ENCODE measurements around the gene LIG4. TPM values are rescaled to one million over a fixed set of nuclear protein-coding genes. Genes with fewer than 3 reads are reported as not detected.

The LIG4 gene
- total RNA-seq, 5 donors from 2014 or later (not counting 1 experiment from before 2014, with no cell fraction given) = 5.0 to 9.6 (median 8.6) TPM

DNA sequence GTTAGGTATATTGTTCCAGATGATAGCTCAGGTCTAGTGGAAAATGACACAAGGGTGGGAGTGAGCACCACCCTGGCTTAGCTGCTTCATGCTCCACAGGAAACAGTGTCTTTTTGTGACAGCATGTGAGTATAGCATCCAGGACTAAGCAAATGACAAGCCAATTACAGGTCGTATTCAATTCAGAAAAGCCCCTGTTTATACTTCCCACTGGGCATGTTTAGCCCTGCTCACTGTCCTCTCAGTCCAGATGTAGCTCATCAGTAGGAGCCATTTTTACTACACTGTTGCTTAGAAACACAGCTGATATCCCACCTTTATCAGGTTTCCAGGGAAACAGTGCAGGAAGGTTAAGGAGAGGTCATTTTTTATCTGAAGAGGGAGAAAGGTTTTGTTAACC, 10.8 kb upstream of the LIG4 start:
- peaks cover 15% of the 10 kb centered on the region for H3K36me3 Mint-ChIP-seq
- ChIA-PET POLR2A (no interaction called here), CTCF (interaction anchor here in 1 of 2 donors (0.6 to 0.8 kb wide), 2 partner anchors 10 to 20 kb away, joined by 3 read pairs; partner anchors contain the start of gene LIG4)
- Histone ChIP-seq H3K36me3 (ENCODE audit: control insufficient read depth in 2 of 2, extremely low read depth in 1 of 2, insufficient read depth in 1 of 2, low read length in 1 of 2) (peaks cover 0 to 8% of the 10 kb centered on the region in 2 donors), H3K27ac (ENCODE audit: low read length) (no peak overlapping the region), H3K27me3 (replicated peaks in 1 of 2; ENCODE audit: control insufficient read depth in 2 of 2, extremely low read depth in 1 of 2, insufficient read depth in 2 of 2, low read length in 1 of 2) (no peaks in the 10 kb centered on the region), H3K4me3 (ENCODE audit: control insufficient read depth in 1 of 2, extremely low read depth in 1 of 2, low read length in 1 of 2) (no peak overlapping the region), H3K9me3 (no peaks in the 10 kb centered on the region), H3K4me1 (ENCODE audit: control insufficient read depth in 1 of 2, extremely low read depth in 1 of 2, insufficient read depth in 2 of 2, low read length in 2 of 2) (peaks cover 9 to 33% of the 10 kb centered on the region in 2 experiments)
- peak; percentile 38 to 58 (median 52) for ATAC-seq (replicated peaks in 1 of 4)
- DNase-seq = no peak
- H3K27me3 Mint-ChIP-seq = no peaks in the 10 kb centered on the region
- no CpG with 5 or more reads among the region's 1 CpG for WGBS (ENCODE audit: insufficient coverage)
- peak overlapping the region in 2 of 3 donors; percentile 52 to 59 for H3K4me3 Mint-ChIP-seq
- peak overlapping the region; percentile 74 to 79 for H3K27ac Mint-ChIP-seq
- no peaks in the 10 kb centered on the region for H3K9me3 Mint-ChIP-seq
- H3K4me1 Mint-ChIP-seq = peaks cover 74 to 83% (median 75%) of the 10 kb centered on the region in 3 donors

DNA sequence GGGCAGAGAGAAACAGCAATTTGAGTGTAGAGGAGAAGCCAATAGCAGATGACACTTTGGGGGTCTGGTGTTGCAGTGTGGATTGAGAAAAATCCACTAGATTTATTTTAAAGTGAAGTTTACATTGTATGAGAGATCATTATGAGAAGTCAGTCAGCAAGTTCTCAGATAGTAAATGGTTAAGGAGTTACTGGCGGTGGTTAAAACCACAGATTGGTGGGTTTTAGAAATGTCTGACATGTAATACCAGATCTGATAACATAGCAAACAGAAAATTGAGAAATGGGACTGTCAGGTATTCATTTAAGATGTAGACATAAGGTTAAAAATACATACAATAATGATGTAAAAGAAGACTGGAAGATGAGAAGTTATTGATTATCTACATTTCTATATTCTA, 10.1 kb upstream of the LIG4 start:
- H3K4me3 Mint-ChIP-seq = peak overlapping the region; percentile 32 to 59 (median 52)
- no peaks in the 10 kb centered on the region for H3K9me3 Mint-ChIP-seq
- DNase-seq = peak in 1 of 35 experiments; percentile 47

DNA sequence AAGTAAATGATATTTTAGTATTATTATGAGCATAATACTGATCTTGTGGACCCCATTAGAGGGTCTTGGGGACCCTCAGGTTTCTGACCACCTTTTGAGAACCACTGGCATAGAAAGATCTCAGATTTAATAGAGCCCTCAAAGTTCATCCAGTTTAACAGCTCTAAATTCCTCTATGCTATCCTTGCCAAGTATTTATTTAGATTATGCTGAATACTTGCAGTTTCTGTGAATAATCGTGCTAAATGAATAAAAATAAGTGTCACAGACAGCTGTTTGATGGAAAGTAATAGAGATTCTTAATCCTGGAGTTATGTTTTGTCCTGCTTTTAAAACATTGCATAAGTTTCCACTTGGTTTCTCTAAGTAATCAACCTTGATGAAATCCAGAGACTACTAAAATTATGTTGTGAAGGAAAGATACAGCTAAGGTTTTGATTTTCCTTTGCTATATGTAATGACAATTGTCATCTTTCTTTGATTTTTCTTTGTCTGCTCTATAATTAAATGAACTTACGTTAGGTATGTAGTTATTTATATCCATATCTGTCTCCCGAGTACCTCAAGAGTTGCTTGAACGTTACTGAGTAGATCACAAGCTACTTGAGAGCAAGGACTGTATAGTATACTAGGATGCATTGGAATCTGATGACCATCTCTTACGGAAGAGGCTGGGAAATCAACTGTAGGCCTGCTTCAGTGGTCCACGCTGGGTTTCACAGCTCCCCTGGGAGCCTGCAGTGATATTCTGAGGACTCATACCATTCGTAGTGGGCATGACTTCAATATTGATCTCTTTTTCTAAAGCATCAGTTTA, 8.6 kb upstream of the LIG4 start:
- DNase-seq (no peak), ATAC-seq (replicated peaks in 1 of 4) (no peak)
- Mint-ChIP-seq H3K27ac (peak overlapping the region; percentile 54 to 64), H3K4me3 (peak overlapping the region in 1 of 3 donors; percentile 23), H3K36me3 (peaks cover 2% of the 10 kb centered on the region), H3K9me3 (no peaks in the 10 kb centered on the region), H3K4me1 (peaks cover 83 to 86% (median 84%) of the 10 kb centered on the region in 3 donors), H3K27me3 (no peaks in the 10 kb centered on the region)
- Histone ChIP-seq H3K27me3 (replicated peaks in 1 of 2; ENCODE audit: control insufficient read depth in 2 of 2, extremely low read depth in 1 of 2, insufficient read depth in 2 of 2, low read length in 1 of 2) (no peaks in the 10 kb centered on the region), H3K27ac (ENCODE audit: low read length) (no peak overlapping the region), H3K4me1 (ENCODE audit: control insufficient read depth in 1 of 2, extremely low read depth in 1 of 2, insufficient read depth in 2 of 2, low read length in 2 of 2) (peaks cover 14 to 50% of the 10 kb centered on the region in 2 experiments), H3K4me3 (ENCODE audit: control insufficient read depth in 1 of 2, extremely low read depth in 1 of 2, low read length in 1 of 2) (no peak overlapping the region), H3K9me3 (no peaks in the 10 kb centered on the region), H3K36me3 (ENCODE audit: control insufficient read depth in 2 of 2, extremely low read depth in 1 of 2, insufficient read depth in 1 of 2, low read length in 1 of 2) (no peaks in the 10 kb centered on the region)
- POLR2A ChIA-PET = interaction anchor here in 1 of 2 donors (0.7 kb wide), 1 partner anchor 9 kb away, joined by 3 read pairs; no protein-coding TSS in a partner anchor
- WGBS (ENCODE audit: insufficient coverage) = 74% methylated on average over 2 of the region's 7 CpGs
- CTCF ChIA-PET = interaction anchor here (0.5 to 1.1 kb wide), 4 partner anchors 8 to 284 kb away, joined by 3 to 5 read pairs (median 3); no protein-coding TSS in a partner anchor

More for the DNA sequence above, 10.1 kb upstream of the LIG4 start:
- Histone ChIP-seq H3K27ac (ENCODE audit: low read length) (peak overlapping the region; percentile 5), H3K9me3 (no peaks in the 10 kb centered on the region), H3K4me3 (ENCODE audit: control insufficient read depth in 1 of 2, extremely low read depth in 1 of 2, low read length in 1 of 2) (no peak overlapping the region), H3K36me3 (ENCODE audit: control insufficient read depth in 2 of 2, extremely low read depth in 1 of 2, insufficient read depth in 1 of 2, low read length in 1 of 2) (peaks cover 0 to 8% of the 10 kb centered on the region in 2 donors), H3K4me1 (ENCODE audit: control insufficient read depth in 1 of 2, extremely low read depth in 1 of 2, insufficient read depth in 2 of 2, low read length in 2 of 2) (peaks cover 9 to 37% of the 10 kb centered on the region in 2 experiments), H3K27me3 (replicated peaks in 1 of 2; ENCODE audit: control insufficient read depth in 2 of 2, extremely low read depth in 1 of 2, insufficient read depth in 2 of 2, low read length in 1 of 2) (no peaks in the 10 kb centered on the region)
- 0% methylated on average over 1 of the region's 1 CpG for WGBS (ENCODE audit: insufficient coverage)
- H3K27ac Mint-ChIP-seq = peak overlapping the region; percentile 74 to 79
- ChIA-PET CTCF (interaction anchor here (0.6 to 1.0 kb wide), 4 partner anchors 10 to 27 kb away, joined by 3 to 5 read pairs (median 3); partner anchors contain the start of gene LIG4 (in 1 of the 2)), POLR2A (no interaction called here)
- ATAC-seq (replicated peaks in 1 of 4) = peak; percentile 62 to 71 (median 64)
- H3K4me1 Mint-ChIP-seq = peaks cover 78 to 85% (median 82%) of the 10 kb centered on the region in 3 donors
- no peaks in the 10 kb centered on the region for H3K27me3 Mint-ChIP-seq
- H3K36me3 Mint-ChIP-seq = peaks cover 17% of the 10 kb centered on the region

DNA sequence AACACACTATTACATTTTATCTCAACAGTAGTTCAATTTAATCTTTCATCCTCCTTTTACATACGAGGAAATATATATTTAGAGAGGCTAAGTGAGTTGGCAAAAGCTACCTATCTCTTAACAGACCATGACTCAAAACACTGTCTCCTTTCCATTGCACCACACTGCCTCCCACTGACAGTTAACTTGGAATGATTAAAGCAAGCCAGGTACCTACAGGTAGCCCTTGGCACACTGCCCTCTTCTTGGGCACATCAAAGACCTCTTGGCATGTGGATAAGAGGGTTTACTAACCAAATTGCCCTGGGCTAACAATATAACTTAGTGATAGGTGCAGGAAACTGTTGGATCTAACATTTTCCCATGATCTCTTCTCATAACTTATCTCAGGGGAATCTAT, 4.7 kb upstream of the LIG4 start:
- no CpG with 5 or more reads among the region's 1 CpG for WGBS (ENCODE audit: insufficient coverage)
- DNase-seq = peak in 2 of 35 experiments; percentile 15 to 41
- Mint-ChIP-seq H3K27ac (peak overlapping the region; percentile 42 to 80), H3K4me1 (peaks cover 74 to 78% (median 77%) of the 10 kb centered on the region in 3 donors), H3K4me3 (peak overlapping the region; percentile 93 to 99 (median 96)), H3K27me3 (no peaks in the 10 kb centered on the region), H3K9me3 (no peaks in the 10 kb centered on the region), H3K36me3 (peaks cover 2% of the 10 kb centered on the region)
- CTCF ChIA-PET = interaction anchor here in 1 of 2 donors (0.5 to 1.6 kb wide), 2 partner anchors 64 to 87 kb away, joined by 4 read pairs; no protein-coding TSS in a partner anchor
- no peak for ATAC-seq (replicated peaks in 1 of 4)
- H3K4me3 ChIP-seq (ENCODE audit: control insufficient read depth in 1 of 2, extremely low read depth in 1 of 2, low read length in 1 of 2) = no peak overlapping the region
- no peaks in the 10 kb centered on the region for H3K27me3 ChIP-seq (replicated peaks in 1 of 2; ENCODE audit: control insufficient read depth in 2 of 2, extremely low read depth in 1 of 2, insufficient read depth in 2 of 2, low read length in 1 of 2)
- H3K9me3 ChIP-seq = no peaks in the 10 kb centered on the region
- peaks cover 29 to 49% of the 10 kb centered on the region in 2 experiments for H3K4me1 ChIP-seq (ENCODE audit: control insufficient read depth in 1 of 2, extremely low read depth in 1 of 2, insufficient read depth in 2 of 2, low read length in 2 of 2)
- POLR2A ChIA-PET = no interaction called here
- H3K36me3 ChIP-seq (ENCODE audit: control insufficient read depth in 2 of 2, extremely low read depth in 1 of 2, insufficient read depth in 1 of 2, low read length in 1 of 2) = no peaks in the 10 kb centered on the region
- peak overlapping the region; percentile 54 for H3K27ac ChIP-seq (ENCODE audit: low read length)

DNA sequence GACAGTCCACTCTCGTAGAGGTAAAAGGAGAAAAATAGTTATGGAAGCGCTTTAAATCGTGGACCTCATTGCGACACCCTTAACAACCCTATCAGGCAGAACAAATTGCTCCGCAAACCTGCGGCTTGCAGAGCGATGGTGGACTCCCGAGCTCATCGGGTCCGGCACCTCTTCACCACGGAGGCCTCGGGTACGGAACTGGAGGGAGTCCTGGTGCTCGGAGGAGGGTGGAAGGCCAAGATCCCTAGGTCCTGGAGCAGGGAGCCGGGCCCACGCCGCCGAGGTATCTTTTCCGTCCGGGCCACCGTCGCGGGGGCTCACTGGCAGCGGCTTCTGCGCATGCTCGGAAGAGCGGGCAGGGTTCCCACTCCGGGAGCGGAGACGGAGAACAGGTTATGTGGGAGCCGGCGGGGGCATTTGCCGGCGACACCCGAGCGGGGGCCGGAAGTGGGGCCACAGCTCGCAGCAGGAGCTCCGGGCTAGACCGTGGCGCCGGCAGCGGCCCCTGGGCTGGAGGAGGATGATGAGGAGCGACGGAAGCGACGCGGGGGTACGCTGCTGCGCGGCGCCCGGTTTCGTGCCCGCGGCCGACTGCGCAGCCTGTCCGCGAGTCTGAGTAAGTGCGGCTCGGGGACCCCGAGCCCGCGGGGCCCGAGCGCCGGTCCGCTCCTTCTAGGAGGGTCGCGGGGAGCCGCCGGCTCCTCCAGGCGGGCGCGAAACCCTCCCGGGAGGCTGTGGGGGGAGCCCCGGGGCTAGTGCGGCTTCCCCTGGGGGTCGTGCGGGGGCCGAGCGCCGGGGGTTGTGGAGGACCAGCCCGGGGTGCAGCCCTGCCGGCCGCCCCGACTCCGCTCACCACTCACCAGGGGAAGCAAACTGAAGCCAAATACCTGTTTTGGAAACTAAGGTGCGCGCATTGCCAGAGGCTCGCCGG, 3.0 kb upstream of the LIG4 start, which contains the start of gene ABHD13:
TSS of gene ABHD13 (plus strand) at position 349 of the 931 bp plus-strand sequence. CDS start 10,827 bp downstream, outside the sequence.
- CTCF ChIA-PET = interaction anchor here in 1 of 2 donors (1.6 kb wide), 1 partner anchor 62 kb away, joined by 4 read pairs; no protein-coding TSS in a partner anchor
- H3K27me3 Mint-ChIP-seq = no peaks in the 10 kb centered on the region
- H3K4me1 ChIP-seq (ENCODE audit: control insufficient read depth in 1 of 2, extremely low read depth in 1 of 2, insufficient read depth in 2 of 2, low read length in 2 of 2) = peaks cover 36 to 44% of the 10 kb centered on the region in 2 experiments
- peaks cover 2% of the 10 kb centered on the region for H3K36me3 Mint-ChIP-seq
- H3K27ac Mint-ChIP-seq = peak within 1 kb of the TSS; percentile 95 to 96
- peaks cover 68 to 79% (median 68%) of the 10 kb centered on the region in 3 donors for H3K4me1 Mint-ChIP-seq
- no peaks in the 10 kb centered on the region for H3K9me3 Mint-ChIP-seq
- POLR2A ChIA-PET = no interaction called here
- peak within 1 kb of the TSS; percentile 64 to 91 for H3K4me3 ChIP-seq (ENCODE audit: control insufficient read depth in 1 of 2, extremely low read depth in 1 of 2, low read length in 1 of 2)
- no peaks in the 10 kb centered on the region for H3K36me3 ChIP-seq (ENCODE audit: control insufficient read depth in 2 of 2, extremely low read depth in 1 of 2, insufficient read depth in 1 of 2, low read length in 1 of 2)
- no peaks in the 10 kb centered on the region for H3K9me3 ChIP-seq
- DNase-seq = peak; percentile 79 to 95 (median 85)
- WGBS (ENCODE audit: insufficient coverage) = under 1% methylated on average over 70 of the region's 93 CpGs
- peak; percentile 79 to 82 (median 81) for ATAC-seq (replicated peaks in 1 of 4)
- H3K27me3 ChIP-seq (replicated peaks in 1 of 2; ENCODE audit: control insufficient read depth in 2 of 2, extremely low read depth in 1 of 2, insufficient read depth in 2 of 2, low read length in 1 of 2) = no peaks in the 10 kb centered on the region
- peak within 1 kb of the TSS; percentile 54 for H3K27ac ChIP-seq (ENCODE audit: low read length)
- H3K4me3 Mint-ChIP-seq = peak within 1 kb of the TSS; percentile 93 to 99 (median 96)

Data from T-cell (primary cell).